Prostate gland (tissue), 2 donors: ENCODE results near the gene ACACA. TPM values are rescaled to one million over a fixed set of nuclear protein-coding genes. Genes with fewer than 3 reads are reported as not detected.

Experiments
- DNase-seq: peaks from one replicate; pipeline ENCODE4 v3.0.0-alpha.2; 2019; ENCODE audit warnings: low spot score
- H3K27ac ChIP-seq, 2 donors: fragments of 200-600 bp; sonication (generic); 2 replicates each; pipeline ENCODE4 v1.5.1; 2017 to 2019
- H3K27me3 ChIP-seq: fragments of 200-600 bp; sonication (generic); replicated peaks from 2 replicates; pipeline ENCODE4 v1.5.1; 2019; ENCODE audit not compliant: insufficient read depth
- H3K36me3 ChIP-seq, 2 donors: fragments of 200-600 bp; sonication (generic); 1 replicate in 1 of 2; 2 replicates in 1 of 2; pipeline versions ENCODE4 v1.5.1 to v1.8.1; 2017 to 2019
- H3K4me1 ChIP-seq: fragments of 200-600 bp; sonication (generic); replicated peaks from 2 replicates; pipeline ENCODE4 v1.5.1; 2019
- H3K4me3 ChIP-seq, 2 donors: fragments of 200-600 bp; sonication (generic); 2 replicates each; pipeline ENCODE4 v1.5.1; 2017 to 2019
- H3K9me3 ChIP-seq: fragments of 200-600 bp; sonication (generic); 2 replicates; pipeline ENCODE4 v1.5.1; 2017
- CTCF ChIP-seq, 4 experiments: fragments of 200-600 bp in 2 of 4; fragments of 450-650 bp in 2 of 4; sonication (generic) in 2 of 4; IDR thresholded peaks; 1 replicate in 3 of 4; 2 replicates in 1 of 4; pipeline ENCODE4 v1.5.1; 2016 to 2019; ENCODE audit warnings: antibody characterized with exemption in 4 of 4, mild to moderate bottlenecking in 2 of 4, moderate library complexity in 2 of 4
- POLR2A ChIP-seq: fragments of 450-650 bp; IDR thresholded peaks from one replicate; pipeline ENCODE4 v1.6.1; 2016; ENCODE audit warnings: antibody characterized with exemption, mild to moderate bottlenecking
- POLR2AphosphoS5 ChIP-seq: sonication (generic); formaldehyde crosslinking; IDR thresholded peaks from one replicate; pipeline ENCODE4 v1.6.1; 2017; ENCODE audit warnings: antibody characterized with exemption
- WGBS: methylation state at CpG from one replicate; pipeline ENCODE4 v1.1.5; 2018; 5-methylcytosine and 5-hydroxymethylcytosine counted together
- intact Hi-C: fragments of 100-400 bp; cut with DNase I; formaldehyde crosslinking; loops from one replicate; pipeline ENCODE4 v1.14.2; 2022
- total RNA-seq, 2 donors: library from RNA; depleted of rRNA; stranded (reverse); fragments of >200 nt; gene quantifications; one replicate each; pipeline ENCODE4 v1.1.0, GENCODE V29; 2016

ACACA gene
- total RNA-seq, 2 donors from 2014 or later, result 54.2 to 71.3 TPM

DNA sequence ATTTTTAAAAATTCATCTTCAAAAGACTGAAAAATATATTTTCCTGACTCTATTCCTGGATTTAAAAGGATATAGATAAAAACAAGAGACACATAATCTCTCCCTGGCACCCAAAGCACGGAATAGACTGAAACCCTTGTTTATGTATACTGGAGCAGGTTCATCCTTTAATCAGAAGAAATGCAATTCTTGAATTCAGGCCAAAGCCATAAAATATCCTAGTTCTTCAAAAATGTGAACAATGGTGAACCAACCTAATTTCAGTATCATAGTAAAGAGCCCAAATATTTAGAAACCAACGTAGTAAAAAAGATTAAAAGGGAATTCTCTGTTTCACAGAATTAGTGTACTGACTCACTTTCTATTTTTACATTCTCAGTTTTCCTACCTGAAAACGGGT, 219.4 kb downstream of the ACACA start:
- H3K27ac ChIP-seq, result peak overlapping the region in 1 of 2 donors; percentile 15
- WGBS, result 25% methylated on average over 3 of the region's 3 CpGs

DNA sequence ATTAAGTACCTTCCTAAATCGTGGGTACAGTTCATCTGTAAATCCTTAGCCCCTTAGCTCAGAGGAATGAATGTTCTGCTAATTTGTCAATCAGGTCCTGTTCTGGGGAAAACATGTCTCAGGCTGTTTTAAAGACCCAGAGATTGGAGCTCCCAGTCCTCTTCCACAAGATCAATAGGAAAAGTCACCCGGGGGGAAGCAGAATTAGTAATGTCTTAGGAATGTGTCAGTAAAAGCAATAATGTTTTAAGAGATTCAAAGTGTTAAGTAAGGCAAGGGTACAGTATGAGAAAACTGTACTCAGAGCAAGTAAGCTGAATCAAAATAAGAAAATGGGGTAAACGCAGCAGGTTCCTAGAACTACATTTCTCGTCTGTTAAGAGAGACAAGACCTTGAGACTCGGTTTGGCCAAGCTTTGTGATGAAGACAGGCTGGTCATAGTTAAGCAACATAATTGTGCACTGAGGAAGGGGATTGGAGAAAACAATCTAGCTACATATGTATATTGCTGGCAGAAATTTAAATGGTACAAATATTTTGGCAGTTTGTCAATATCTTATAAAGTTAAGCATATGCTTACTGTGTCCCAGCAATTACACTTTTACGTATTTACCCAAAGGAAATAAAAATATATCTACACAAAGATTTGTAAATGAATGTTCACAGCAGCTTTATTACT, 223.7 kb downstream of the ACACA start:
- H3K36me3 ChIP-seq, result no peaks in the 10 kb centered on the region

More for the DNA sequence above, 219.4 kb downstream of the ACACA start:
- Histone ChIP-seq H3K36me3 (no peaks in the 10 kb centered on the region), H3K27me3 (no peaks in the 10 kb centered on the region), H3K4me1 (peaks cover 7% of the 10 kb centered on the region), H3K9me3 (no peaks in the 10 kb centered on the region), H3K4me3 (no peak overlapping the region)
- no peak for DNase-seq
- TF ChIP-seq POLR2AphosphoS5, result no peak
- no peak for TF ChIP-seq POLR2A
- no peak for TF ChIP-seq CTCF (IDR thresholded peaks at IDR 0.05)
- intact Hi-C loops, result no loop called here

GRCh38 chr17:37180376-37180775, 226.3 kb downstream of the ACACA start:
- 94% methylated on average over 1 of the region's 1 CpG for WGBS
- H3K27ac ChIP-seq, result no peak overlapping the region
- H3K4me3 ChIP-seq, result no peak overlapping the region
- intact Hi-C loops, result no loop called here
- H3K4me1 ChIP-seq, result peaks cover 14% of the 10 kb centered on the region
- H3K27me3 ChIP-seq, result no peaks in the 10 kb centered on the region
- DNase-seq, result no peak
- no peaks in the 10 kb centered on the region for H3K9me3 ChIP-seq
- TF ChIP-seq CTCF (IDR thresholded peaks at IDR 0.05) (no peak), POLR2A (no peak), POLR2AphosphoS5 (no peak)
- H3K36me3 ChIP-seq, result no peaks in the 10 kb centered on the region

More for the DNA sequence above, 223.7 kb downstream of the ACACA start:
- Histone ChIP-seq H3K9me3 (no peaks in the 10 kb centered on the region), H3K27ac (no peak overlapping the region), H3K4me1 (peaks cover 7% of the 10 kb centered on the region), H3K27me3 (no peaks in the 10 kb centered on the region), H3K4me3 (no peak overlapping the region)
- no peak for DNase-seq
- intact Hi-C loops, result no loop called here
- TF ChIP-seq CTCF (IDR thresholded peaks at IDR 0.05), result no peak
- no peak for TF ChIP-seq POLR2AphosphoS5
- no peak for TF ChIP-seq POLR2A
- WGBS, result 61% methylated on average over 6 of the region's 6 CpGs

GRCh38 chr17:37179893-37180292, 226.7 kb downstream of the ACACA start:
- Histone ChIP-seq H3K27ac (no peak overlapping the region), H3K9me3 (no peaks in the 10 kb centered on the region), H3K4me1 (peaks cover 14% of the 10 kb centered on the region), H3K27me3 (no peaks in the 10 kb centered on the region), H3K36me3 (no peaks in the 10 kb centered on the region), H3K4me3 (no peak overlapping the region)
- intact Hi-C loops, result no loop called here
- 84% methylated on average over 1 of the region's 1 CpG for WGBS
- no peak for DNase-seq
- TF ChIP-seq CTCF (IDR thresholded peaks at IDR 0.05), result no peak
- no peak for TF ChIP-seq POLR2A
- no peak for TF ChIP-seq POLR2AphosphoS5

DNA sequence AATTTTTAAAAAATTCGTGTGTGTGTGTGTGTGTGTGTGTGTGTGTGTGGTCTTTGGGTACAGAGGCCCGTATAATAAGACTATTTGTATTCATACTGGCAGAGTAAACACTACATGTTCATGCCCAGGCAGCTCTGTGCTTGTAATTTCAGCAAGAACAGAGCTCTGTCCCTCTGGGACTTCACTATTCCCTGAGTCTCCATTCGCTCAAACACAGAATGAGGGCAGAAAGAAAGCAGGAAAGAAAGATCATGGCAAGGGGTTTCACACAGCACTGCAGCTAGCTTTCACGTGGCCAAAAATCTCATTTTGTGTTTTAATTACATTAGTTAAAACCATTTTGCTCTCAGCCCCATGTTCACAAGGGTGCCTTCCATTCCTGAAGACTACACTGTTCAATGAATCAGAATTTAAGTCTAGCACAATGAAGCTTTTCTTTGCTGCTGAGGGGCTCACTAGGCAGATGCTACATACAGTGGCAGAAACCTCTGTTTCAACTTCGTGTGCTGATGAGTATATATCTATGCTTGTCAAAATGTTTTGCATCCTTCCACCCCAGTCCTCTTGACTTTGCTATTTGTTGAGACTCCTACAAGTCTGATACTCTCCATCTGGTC, 229.3 kb downstream of the ACACA start:
- intact Hi-C loops, result no loop called here
- no peaks in the 10 kb centered on the region for H3K9me3 ChIP-seq
- H3K36me3 ChIP-seq, result no peaks in the 10 kb centered on the region
- peak; percentile 60 for DNase-seq
- H3K27me3 ChIP-seq, result no peaks in the 10 kb centered on the region
- no peak overlapping the region for H3K4me3 ChIP-seq
- H3K4me1 ChIP-seq, result peaks cover 7% of the 10 kb centered on the region
- TF ChIP-seq POLR2A (no peak), CTCF (IDR thresholded peaks at IDR 0.05) (no peak), POLR2AphosphoS5 (peak; percentile 28)
- 31% methylated on average over 5 of the region's 5 CpGs for WGBS
- H3K27ac ChIP-seq, result peak overlapping the region; percentile 54 to 56
